ENCODE results near the gene OPRL1. TPM values are rescaled to one million over a fixed set of nuclear protein-coding genes. Genes with fewer than 3 reads are reported as not detected.

The OPRL1 gene
- total and polyA plus RNA-seq, 2 donors (not counting 1 experiment from before 2014, with no cell fraction given) = 3.5 to 6.2 TPM

GRCh38 chr20:64107736-64108457 is 28.0 kb downstream of the OPRL1 start:
- intact Hi-C loops (cut with micrococcal nuclease) = no loop called here

More at GRCh38 chr20:64107736-64108457, 28.0 kb downstream of the OPRL1 start:
- H3K9me3 ChIP-seq (ENCODE audit: control extremely low read depth in 1 of 3, control insufficient read depth in 2 of 3, insufficient read depth in 1 of 3, low read length in 2 of 3) = no peaks in the 10 kb centered on the region
- peak overlapping the region; percentile 7 for H3K9ac ChIP-seq (ENCODE audit: low read length)
- no peaks in the 10 kb centered on the region for H3K36me3 ChIP-seq (replicated peaks in 1 of 2; ENCODE audit: control extremely low read depth in 1 of 2, control insufficient read depth in 1 of 2, extremely low read depth in 1 of 2, insufficient read depth in 2 of 2, low read length in 1 of 2)
- peaks cover 39% of the 10 kb centered on the region for H3K4me1 Mint-ChIP-seq
- peak overlapping the region; percentile 66 to 78 for H3K27ac ChIP-seq (ENCODE audit: low read length in 2 of 2)
- H3K4me2 ChIP-seq (replicated peaks; ENCODE audit: low read depth, low read length, poor library complexity, severe bottlenecking) = peak overlapping the region; percentile 66
- H2AFZ ChIP-seq (ENCODE audit: insufficient read depth, low read depth, low read length, poor library complexity, severe bottlenecking) = peak overlapping the region; percentile 69
- peaks cover 20 to 44% of the 10 kb centered on the region in 2 donors for H3K4me1 ChIP-seq (ENCODE audit: control insufficient read depth in 2 of 2, insufficient read depth in 2 of 2, low read length in 2 of 2)
- no peaks in the 10 kb centered on the region for H3K79me2 ChIP-seq (ENCODE audit: control insufficient read depth, insufficient read depth, low read length)
- no peaks in the 10 kb centered on the region for H4K20me1 ChIP-seq (ENCODE audit: control insufficient read depth, insufficient read depth, low read length, poor library complexity, severe bottlenecking)
- no peaks in the 10 kb centered on the region for H3K27me3 Mint-ChIP-seq
- peaks cover 0 to 7% (median 0%) of the 10 kb centered on the region in 4 experiments for H3K27me3 ChIP-seq (replicated peaks in 1 of 4; ENCODE audit: control extremely low read depth in 1 of 4, control insufficient read depth in 3 of 4, insufficient read depth in 4 of 4, low read length in 3 of 4)
- TF ChIP-seq CTCF (IDR thresholded peaks at IDR 0.05) = no peak
- TF ChIP-seq EZH2 (IDR thresholded peaks at IDR 0.05; ENCODE audit: borderline replicate concordance, insufficient read depth, low read depth, low read length, poor library complexity, severe bottlenecking) = no peak
- ATAC-seq (ENCODE audit: low read depth) = peak; percentile 83
- ChIA-PET CTCF (interaction anchor here (0.8 to 4.6 kb wide), 10 partner anchors 8 to 69 kb away, joined by 3 to 23 read pairs (median 4); partner anchors contain the start of genes LKAAEAR1 and RGS19), POLR2A (interaction anchor here (0.6 to 1.1 kb wide), 5 partner anchors 13 to 129 kb away, joined by 3 to 4 read pairs (median 3); partner anchors contain the start of genes LKAAEAR1 and SAMD10)
- peak overlapping the region; percentile 80 for H3K4me3 Mint-ChIP-seq
- peak overlapping the region in 3 of 5 experiments; percentile 19 to 24 (median 21) for H3K4me3 ChIP-seq (ENCODE audit: control extremely low read depth in 1 of 5, extremely low read depth in 1 of 5, insufficient read depth in 1 of 5, low read depth in 2 of 5, low read length in 4 of 5)
- H3K27ac Mint-ChIP-seq = peak overlapping the region; percentile 92
- 32% methylated on average over 19 of the region's 19 CpGs for WGBS (ENCODE audit: insufficient coverage)
- peak; percentile 76 for DNase-seq
- H3K9me3 Mint-ChIP-seq (ENCODE audit: insufficient read depth) = no peaks in the 10 kb centered on the region

Measured in B cell (primary cell).